ENCODE data around the gene CAD. TPM values are rescaled to one million over a fixed set of nuclear protein-coding genes. Genes with fewer than 3 reads are reported as not detected.
A peak's percentile ranks its signal among the peaks of the same experiment; 100 is the strongest.
"Not testable (repeated sequence)": the region's sequence is repeated elsewhere in the genome, so short reads cannot be mapped to it uniquely, and the experiment has no call there.

The CAD gene
- total RNA-seq, 2 donors from 2014 or later, result 120 to 127 TPM

DNA sequence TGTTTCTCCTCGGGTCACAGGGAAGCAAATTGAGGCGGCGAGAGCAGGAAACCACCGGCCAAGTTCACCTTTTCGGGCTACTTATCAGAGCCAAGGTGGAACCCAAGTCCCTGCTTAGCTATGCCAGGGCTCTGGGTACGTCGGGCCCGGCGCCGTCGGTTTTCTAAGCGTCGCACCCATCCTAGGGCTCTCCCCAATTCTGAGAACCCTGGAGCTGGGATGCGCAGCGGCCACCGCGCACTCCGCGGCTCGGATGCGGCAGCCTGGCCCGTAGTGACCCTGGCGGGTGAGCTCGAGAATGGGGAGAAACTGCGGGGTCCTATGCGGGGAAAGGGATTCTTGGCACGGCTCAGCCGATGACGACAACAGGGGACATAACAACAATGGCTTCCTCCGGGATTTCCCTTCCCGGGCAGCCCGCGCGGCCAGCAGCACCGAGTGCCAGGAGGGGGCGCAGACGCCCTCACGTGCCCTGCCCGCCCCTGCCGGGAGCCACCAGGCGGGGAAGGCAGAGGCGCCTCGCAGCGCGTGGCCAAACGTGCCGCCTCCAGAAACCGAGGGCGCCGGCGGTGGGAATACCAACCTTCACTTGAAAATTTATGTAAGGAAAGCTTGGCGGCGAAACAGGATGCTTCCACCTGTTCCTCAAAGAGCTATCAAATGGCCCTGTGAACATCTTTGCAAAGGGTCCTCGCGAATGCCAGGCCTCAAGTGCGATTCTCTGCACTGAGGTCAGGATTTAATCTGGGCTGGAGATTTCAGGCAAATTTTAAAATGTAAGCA, 47.8 kb downstream of the CAD start:
- Mint-ChIP-seq H3K27me3 (ENCODE audit: insufficient read depth) (peaks cover 25% of the 10 kb centered on the region), H3K27ac (no peak overlapping the region), H3K4me3 (peak overlapping the region; percentile 55), H3K4me1 (peaks cover 14% of the 10 kb centered on the region), H3K9me3 (no peaks in the 10 kb centered on the region), H3K36me3 (ENCODE audit: low read depth) (no peaks in the 10 kb centered on the region)
- H3K4me3 ChIP-seq (ENCODE audit: low read length), result peak overlapping the region; percentile 78
- no peaks in the 10 kb centered on the region for H3K4me1 ChIP-seq (ENCODE audit: control insufficient read depth, insufficient read depth, low read length)
- H3K27me3 ChIP-seq (ENCODE audit: control insufficient read depth, insufficient read depth, low read length, poor library complexity, severe bottlenecking), result peaks cover 74% of the 10 kb centered on the region
- no peak overlapping the region for H3K27ac ChIP-seq (ENCODE audit: low read depth, low read length)
- peak; percentile 88 for TF ChIP-seq CTCF (conservative IDR thresholded peaks at IDR 0.05)
- DNase-seq, result peak; percentile 95
- WGBS, 2 experiments (ENCODE audit: insufficient coverage in 1 of 2, insufficient read length in 1 of 2), result 6 to 11% methylated on average over 29 to 56 of the region's 56 CpGs
- no peaks in the 10 kb centered on the region for H3K36me3 ChIP-seq (ENCODE audit: control insufficient read depth, insufficient read depth, low read length)
- no peak overlapping the region for H3K9ac ChIP-seq (ENCODE audit: extremely low read depth, low read length, poor library complexity, severe bottlenecking)
- no peaks in the 10 kb centered on the region for H3K9me3 ChIP-seq (ENCODE audit: control insufficient read depth, low read length)

GRCh38 chr2:27265536-27265870, 48.3 kb downstream of the CAD start:
- no peak overlapping the region for H3K9ac ChIP-seq (ENCODE audit: extremely low read depth, low read length, poor library complexity, severe bottlenecking)
- no peak overlapping the region for H3K27ac Mint-ChIP-seq
- peaks cover 20% of the 10 kb centered on the region for H3K27me3 Mint-ChIP-seq (ENCODE audit: insufficient read depth)
- no peaks in the 10 kb centered on the region for H3K9me3 ChIP-seq (ENCODE audit: control insufficient read depth, low read length)
- no peaks in the 10 kb centered on the region for H3K36me3 ChIP-seq (ENCODE audit: control insufficient read depth, insufficient read depth, low read length)
- H3K4me1 ChIP-seq (ENCODE audit: control insufficient read depth, insufficient read depth, low read length), result no peaks in the 10 kb centered on the region
- H3K36me3 Mint-ChIP-seq (ENCODE audit: low read depth), result no peaks in the 10 kb centered on the region
- no peak for TF ChIP-seq CTCF (conservative IDR thresholded peaks at IDR 0.05)
- DNase-seq, result no peak
- no peak overlapping the region for H3K4me3 ChIP-seq (ENCODE audit: low read length)
- no peaks in the 10 kb centered on the region for H3K9me3 Mint-ChIP-seq
- H3K4me1 Mint-ChIP-seq, result peaks cover 15% of the 10 kb centered on the region
- peaks cover 68% of the 10 kb centered on the region for H3K27me3 ChIP-seq (ENCODE audit: control insufficient read depth, insufficient read depth, low read length, poor library complexity, severe bottlenecking)
- H3K27ac ChIP-seq (ENCODE audit: low read depth, low read length), result no peak overlapping the region
- peak overlapping the region; percentile 55 for H3K4me3 Mint-ChIP-seq

- not testable (repeated sequence) for H3K4me3 Mint-ChIP-seq; DNase-seq; H3K27ac ChIP-seq (ENCODE audit: low read depth, low read length); H3K27me3 Mint-ChIP-seq (ENCODE audit: insufficient read depth); H3K36me3 Mint-ChIP-seq (ENCODE audit: low read depth); H3K9ac ChIP-seq (ENCODE audit: extremely low read depth, low read length, poor library complexity, severe bottlenecking); H3K9me3 Mint-ChIP-seq; H3K27ac Mint-ChIP-seq; H3K4me1 ChIP-seq (ENCODE audit: control insufficient read depth, insufficient read depth, low read length); H3K9me3 ChIP-seq (ENCODE audit: control insufficient read depth, low read length); H3K4me3 ChIP-seq (ENCODE audit: low read length); H3K36me3 ChIP-seq (ENCODE audit: control insufficient read depth, insufficient read depth, low read length)
- H3K27me3 ChIP-seq (ENCODE audit: control insufficient read depth, insufficient read depth, low read length, poor library complexity, severe bottlenecking), result peaks cover 40% of the 10 kb centered on the region
- 96 to 100% methylated on average over 4 to 13 of the region's 13 CpGs for WGBS, 2 experiments (ENCODE audit: insufficient coverage in 1 of 2, insufficient read length in 1 of 2)
- H3K4me1 Mint-ChIP-seq, result peaks cover 24% of the 10 kb centered on the region
Measured at GRCh38 chr2:27268296-27268695, 51.1 kb downstream of the CAD start.

DNA sequence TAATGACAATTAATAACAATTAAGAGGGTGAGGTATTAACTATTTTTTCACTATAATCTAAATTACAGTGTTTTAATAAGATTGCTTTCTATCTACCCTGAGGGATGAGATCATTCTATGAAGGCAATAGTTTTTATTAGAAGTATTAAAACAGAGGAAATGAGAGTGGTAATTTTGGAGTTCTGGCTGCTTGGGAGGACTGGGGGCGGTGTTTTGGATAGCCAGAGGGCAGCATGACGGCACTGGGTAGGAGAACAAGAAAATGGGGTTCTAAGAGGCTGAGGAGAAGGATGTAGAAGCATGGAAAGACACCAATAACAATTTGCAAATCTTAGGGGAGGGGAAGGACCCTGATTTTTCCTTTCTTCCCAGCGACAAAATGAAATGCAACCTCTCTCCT, 53.0 kb downstream of the CAD start:
- no peak overlapping the region for H3K4me3 ChIP-seq (ENCODE audit: low read length)
- Mint-ChIP-seq H3K36me3 (ENCODE audit: low read depth) (no peaks in the 10 kb centered on the region), H3K4me1 (peaks cover 18% of the 10 kb centered on the region), H3K4me3 (no peak overlapping the region), H3K27me3 (ENCODE audit: insufficient read depth) (peaks cover 3% of the 10 kb centered on the region), H3K27ac (no peak overlapping the region), H3K9me3 (no peaks in the 10 kb centered on the region)
- no peak for TF ChIP-seq CTCF (conservative IDR thresholded peaks at IDR 0.05)
- no peak for DNase-seq
- H3K27ac ChIP-seq (ENCODE audit: low read depth, low read length), result no peak overlapping the region
- 88 to 100% methylated on average over 2 of the region's 3 CpGs for WGBS, 2 experiments (ENCODE audit: insufficient coverage in 1 of 2, insufficient read length in 1 of 2)
- no peaks in the 10 kb centered on the region for H3K9me3 ChIP-seq (ENCODE audit: control insufficient read depth, low read length)
- H3K9ac ChIP-seq (ENCODE audit: extremely low read depth, low read length, poor library complexity, severe bottlenecking), result no peak overlapping the region
- peaks cover 22% of the 10 kb centered on the region for H3K27me3 ChIP-seq (ENCODE audit: control insufficient read depth, insufficient read depth, low read length, poor library complexity, severe bottlenecking)
- H3K4me1 ChIP-seq (ENCODE audit: control insufficient read depth, insufficient read depth, low read length), result peaks cover 9% of the 10 kb centered on the region
- no peaks in the 10 kb centered on the region for H3K36me3 ChIP-seq (ENCODE audit: control insufficient read depth, insufficient read depth, low read length)

All from endodermal cell (in vitro differentiated cells).